B cell (primary cell): ENCODE data around the gene RHOBTB1. TPM values are rescaled to one million over a fixed set of nuclear protein-coding genes. Genes with fewer than 3 reads are reported as not detected.

Experiments
- ATAC-seq: fragments of 200-7000 bp; cut with Tn5 transposase; one replicate; pipeline ENCODE4 v1.10.0; 2021; ENCODE audit warnings: low read depth, mild to moderate bottlenecking, moderate number of reproducible peaks, moderate library complexity
- CTCF ChIA-PET: fragments of 350-600 bp; sonication (Branson Sonifier 250); formaldehyde crosslinking; loops from one replicate; lab custom pipeline; 2021; ENCODE audit warnings: antibody characterized with exemption, inconsistent platforms; lab: Charles Lee
- POLR2A ChIA-PET: fragments of 350-600 bp; sonication (Branson Sonifier 250); formaldehyde crosslinking; loops from one replicate; lab custom pipeline; 2021; ENCODE audit warnings: antibody characterized with exemption; lab: Charles Lee
- DNase-seq: peaks from one replicate; pipeline ENCODE4 v3.0.0; 2013
- H2AFZ ChIP-seq: 2 replicates; pipeline ENCODE4 v1.6.1; 2012; ENCODE audit warnings: mild to moderate bottlenecking, low read depth, low read length; ENCODE audit not compliant: insufficient read depth, poor library complexity, severe bottlenecking
- H3K27ac ChIP-seq, 2 donors: 1 replicate in 1 of 2; 2 replicates in 1 of 2; pipeline ENCODE4 v1.5.1; 2012 to 2013; ENCODE audit warnings: low read length in 2 of 2, mild to moderate bottlenecking in 2 of 2, moderate library complexity in 1 of 2
- H3K27me3 ChIP-seq, 4 experiments: fragments of 200-600 bp in 1 of 4; sonication (generic) in 1 of 4; replicated peaks in 1 of 4; 1 replicate in 2 of 4; 2 replicates in 2 of 4; pipeline versions ENCODE4 v1.6.1 to v1.7.0; 2013 to 2016; ENCODE audit warnings: low read length in 3 of 4, mild to moderate bottlenecking in 2 of 4, mixed read lengths in 1 of 4, moderate library complexity in 1 of 4; ENCODE audit not compliant: insufficient read depth in 4 of 4, control insufficient read depth in 3 of 4; ENCODE audit errors: control extremely low read depth in 1 of 4
- H3K36me3 ChIP-seq, 2 experiments: replicated peaks in 1 of 2; 1 replicate in 1 of 2; 2 replicates in 1 of 2; pipeline versions ENCODE4 v1.6.1 to v1.7.1; 2013; ENCODE audit warnings: low read length in 1 of 2; ENCODE audit not compliant: insufficient read depth in 2 of 2, control insufficient read depth in 1 of 2; ENCODE audit errors: control extremely low read depth in 1 of 2, extremely low read depth in 1 of 2
- H3K4me1 ChIP-seq, 2 donors: fragments of 200-600 bp in 1 of 2; sonication (generic) in 1 of 2; 1 replicate in 1 of 2; 2 replicates in 1 of 2; pipeline versions ENCODE4 v1.5.1 to v1.6.1; 2013 to 2017; ENCODE audit warnings: low read length in 2 of 2; ENCODE audit not compliant: control insufficient read depth in 2 of 2, insufficient read depth in 2 of 2
- H3K4me2 ChIP-seq: replicated peaks from 2 replicates; pipeline ENCODE3; 2012; ENCODE audit warnings: mild to moderate bottlenecking, low read depth, low read length; ENCODE audit not compliant: poor library complexity, severe bottlenecking
- H3K4me3 ChIP-seq, 5 experiments: fragments of 200-600 bp in 1 of 5; sonication (generic) in 1 of 5; 1 replicate in 3 of 5; 2 replicates in 2 of 5; pipeline versions ENCODE4 v1.5.1 to v1.7.0; 2011 to 2016; ENCODE audit warnings: low read length in 4 of 5, mild to moderate bottlenecking in 4 of 5, low read depth in 2 of 5, control low read depth in 1 of 5, moderate library complexity in 1 of 5; ENCODE audit not compliant: insufficient read depth in 1 of 5; ENCODE audit errors: control extremely low read depth in 1 of 5, extremely low read depth in 1 of 5
- H3K79me2 ChIP-seq: fragments of 200-600 bp; sonication (generic); one replicate; pipeline ENCODE4 v1.6.0; 2016; ENCODE audit warnings: low read length; ENCODE audit not compliant: control insufficient read depth, insufficient read depth
- H3K9ac ChIP-seq: fragments of 200-600 bp; sonication (generic); 2 replicates; pipeline ENCODE4 v1.6.1; 2017; ENCODE audit warnings: mild to moderate bottlenecking, low read length, moderate library complexity
- H3K9me3 ChIP-seq, 3 donors: one replicate each; pipeline versions ENCODE4 v1.6.1 to v1.7.1; 2013; ENCODE audit warnings: low read length in 2 of 3; ENCODE audit not compliant: control insufficient read depth in 2 of 3, insufficient read depth in 1 of 3; ENCODE audit errors: control extremely low read depth in 1 of 3
- H4K20me1 ChIP-seq: 2 replicates; pipeline ENCODE4 v1.6.0; 2012; ENCODE audit warnings: mild to moderate bottlenecking, low read length; ENCODE audit not compliant: insufficient read depth, control insufficient read depth, poor library complexity, severe bottlenecking
- H3K27ac Mint-ChIP-seq: one replicate; pipeline ENCODE4 v1.8.0; 2021; ENCODE audit warnings: mixed read lengths
- H3K27me3 Mint-ChIP-seq: one replicate; pipeline ENCODE4 v1.8.0; 2021; ENCODE audit warnings: mixed read lengths
- H3K4me1 Mint-ChIP-seq: one replicate; pipeline ENCODE4 v1.8.0; 2021; ENCODE audit warnings: mixed read lengths
- H3K4me3 Mint-ChIP-seq: one replicate; pipeline ENCODE4 v1.8.0; 2021; ENCODE audit warnings: mixed read lengths
- H3K9me3 Mint-ChIP-seq: one replicate; pipeline ENCODE4 v1.8.0; 2022; ENCODE audit warnings: mixed read lengths; ENCODE audit not compliant: insufficient read depth
- CTCF ChIP-seq: fragments of 200-600 bp; IDR thresholded peaks from one replicate; pipeline ENCODE4 v1.8.0; 2022; ENCODE audit warnings: antibody characterized with exemption, mild to moderate bottlenecking
- EZH2 ChIP-seq: IDR thresholded peaks from 2 replicates; pipeline ENCODE4 v1.6.1; 2012; ENCODE audit warnings: borderline replicate concordance, low read depth, mild to moderate bottlenecking, moderate library complexity, low read length; ENCODE audit not compliant: insufficient read depth, poor library complexity, severe bottlenecking
- WGBS: methylation state at CpG from one replicate; pipeline ENCODE4 v1.1.5; 2013; ENCODE audit warnings: missing lambda C conversion rate; ENCODE audit not compliant: insufficient coverage; 5-methylcytosine and 5-hydroxymethylcytosine counted together
- intact Hi-C: fragments of 100-400 bp; cut with micrococcal nuclease; formaldehyde crosslinking; loops from one replicate; pipeline ENCODE4 v1.10.0; 2022
- polyA plus RNA-seq: library from polyadenylated mRNA; depleted of rRNA; stranded (reverse); fragments of >200 nt; gene quantifications from 2 replicates; pipeline ENCODE4 v1.2.3, GENCODE V29; 2012
- total RNA-seq, 2 donors: library from RNA; stranded (reverse); fragments of 120-200 nt in 1 of 2; gene quantifications; 1 replicate in 1 of 2; 2 replicates in 1 of 2; pipeline versions ENCODE4 v1.2.3 to v1.2.4, GENCODE V29; 2013 to 2022

Gene RHOBTB1
- total and polyA plus RNA-seq, 2 donors (not counting 1 experiment from before 2014, with no cell fraction given): 0.07 to 0.60 TPM

GRCh38 chr10:60899266-60899665, 44.7 kb downstream of the RHOBTB1 start:
- TF ChIP-seq CTCF: no peak
- no peak for TF ChIP-seq EZH2
- Mint-ChIP-seq H3K4me3 (no peak overlapping the region), H3K4me1 (no peaks in the 10 kb centered on the region), H3K9me3 (no peaks in the 10 kb centered on the region), H3K27me3 (no peaks in the 10 kb centered on the region), H3K27ac (no peak overlapping the region)
- H2AFZ ChIP-seq: no peak overlapping the region
- no peaks in the 10 kb centered on the region for H3K9me3 ChIP-seq
- ATAC-seq: no peak
- CTCF ChIA-PET: no interaction called here
- H3K27ac ChIP-seq: no peak overlapping the region
- no peak overlapping the region for H3K4me2 ChIP-seq
- H3K36me3 ChIP-seq: no peaks in the 10 kb centered on the region
- no peaks in the 10 kb centered on the region for H3K27me3 ChIP-seq
- H3K4me3 ChIP-seq: no peak overlapping the region
- intact Hi-C loops: no loop called here
- POLR2A ChIA-PET: no interaction called here
- H3K9ac ChIP-seq: no peak overlapping the region
- no peak for DNase-seq
- H4K20me1 ChIP-seq: no peaks in the 10 kb centered on the region
- H3K4me1 ChIP-seq: no peaks in the 10 kb centered on the region
- 86% methylated on average over 6 of the region's 7 CpGs for WGBS
- H3K79me2 ChIP-seq: no peaks in the 10 kb centered on the region

GRCh38 chr10:60898321-60898720, 45.7 kb downstream of the RHOBTB1 start:
- ChIA-PET CTCF (no interaction called here), POLR2A (no interaction called here)
- no peak overlapping the region for H3K4me3 Mint-ChIP-seq
- no peak for TF ChIP-seq CTCF
- no peak for TF ChIP-seq EZH2
- no peaks in the 10 kb centered on the region for H3K4me1 Mint-ChIP-seq
- intact Hi-C loops: no loop called here
- H3K27ac ChIP-seq: no peak overlapping the region
- ATAC-seq (no peak), DNase-seq (no peak)
- H3K27ac Mint-ChIP-seq: no peak overlapping the region
- no peak overlapping the region for H3K4me3 ChIP-seq
- H3K9me3 ChIP-seq: no peaks in the 10 kb centered on the region
- no peaks in the 10 kb centered on the region for H3K27me3 ChIP-seq
- H3K36me3 ChIP-seq: no peaks in the 10 kb centered on the region
- no peaks in the 10 kb centered on the region for H3K4me1 ChIP-seq
- no peaks in the 10 kb centered on the region for H4K20me1 ChIP-seq
- H3K4me2 ChIP-seq: no peak overlapping the region
- 69% methylated on average over 2 of the region's 5 CpGs for WGBS
- no peak overlapping the region for H2AFZ ChIP-seq
- H3K79me2 ChIP-seq: no peaks in the 10 kb centered on the region
- H3K9ac ChIP-seq: no peak overlapping the region
- H3K27me3 Mint-ChIP-seq: no peaks in the 10 kb centered on the region
- H3K9me3 Mint-ChIP-seq: no peaks in the 10 kb centered on the region
